ENCODE results near the gene GALR1. TPM values are rescaled to one million over a fixed set of nuclear protein-coding genes. Genes with fewer than 3 reads are reported as not detected.

The GALR1 gene
- total and polyA plus RNA-seq, 2 experiments from 2014 or later, result not detected

DNA sequence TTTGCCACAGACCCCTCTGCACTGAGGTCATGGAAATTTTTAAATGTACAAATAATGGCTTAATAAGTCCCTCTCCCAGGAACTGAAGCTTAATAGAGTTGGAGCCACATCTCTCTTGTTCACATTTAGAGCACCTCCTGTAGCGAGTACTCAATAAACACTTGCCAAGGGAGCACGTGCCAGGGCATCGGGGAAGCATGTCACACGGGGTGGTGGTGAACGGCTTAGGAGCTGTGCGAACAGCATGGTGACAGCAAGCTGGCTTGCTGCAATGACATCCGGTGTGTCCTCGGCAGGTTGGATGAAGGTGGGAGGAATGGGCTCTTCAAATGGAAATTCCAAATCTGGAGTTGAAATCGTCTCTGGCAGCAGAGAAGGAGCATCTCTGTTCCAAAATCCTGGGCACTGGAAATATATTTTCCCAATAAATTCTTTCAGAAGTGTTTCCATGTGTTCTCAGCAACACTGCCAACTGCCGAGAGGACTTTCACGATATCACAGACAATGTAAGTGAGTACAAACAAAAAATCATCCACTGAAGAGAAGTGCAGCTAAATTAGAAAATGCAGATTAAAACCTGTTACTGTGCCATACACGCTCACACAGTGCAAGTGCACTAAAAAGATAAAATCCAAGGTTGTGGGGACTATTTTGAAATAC is 74.1 kb downstream of the GALR1 start:
- DNase-seq (ENCODE audit: low read depth in 1 of 2, low spot score in 1 of 2), result no peak
- Histone ChIP-seq H3K36me3 (no peaks in the 10 kb centered on the region), H3K27me3 (no peaks in the 10 kb centered on the region), H3K4me3 (no peak overlapping the region), H3K4me1 (ENCODE audit: low read depth) (peaks cover 9% of the 10 kb centered on the region), H3K9me3 (ENCODE audit: low read depth) (no peaks in the 10 kb centered on the region), H3K27ac (no peak overlapping the region)
- TF ChIP-seq, protein P1, sequence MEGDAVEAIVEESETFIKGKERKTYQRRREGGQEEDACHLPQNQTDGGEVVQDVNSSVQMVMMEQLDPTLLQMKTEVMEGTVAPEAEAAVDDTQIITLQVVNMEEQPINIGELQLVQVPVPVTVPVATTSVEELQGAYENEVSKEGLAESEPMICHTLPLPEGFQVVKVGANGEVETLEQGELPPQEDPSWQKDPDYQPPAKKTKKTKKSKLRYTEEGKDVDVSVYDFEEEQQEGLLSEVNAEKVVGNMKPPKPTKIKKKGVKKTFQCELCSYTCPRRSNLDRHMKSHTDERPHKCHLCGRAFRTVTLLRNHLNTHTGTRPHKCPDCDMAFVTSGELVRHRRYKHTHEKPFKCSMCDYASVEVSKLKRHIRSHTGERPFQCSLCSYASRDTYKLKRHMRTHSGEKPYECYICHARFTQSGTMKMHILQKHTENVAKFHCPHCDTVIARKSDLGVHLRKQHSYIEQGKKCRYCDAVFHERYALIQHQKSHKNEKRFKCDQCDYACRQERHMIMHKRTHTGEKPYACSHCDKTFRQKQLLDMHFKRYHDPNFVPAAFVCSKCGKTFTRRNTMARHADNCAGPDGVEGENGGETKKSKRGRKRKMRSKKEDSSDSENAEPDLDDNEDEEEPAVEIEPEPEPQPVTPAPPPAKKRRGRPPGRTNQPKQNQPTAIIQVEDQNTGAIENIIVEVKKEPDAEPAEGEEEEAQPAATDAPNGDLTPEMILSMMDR (IDR thresholded peaks at IDR 0.05; ENCODE audit: low read depth, low read length), result no peak

Other genes starting within 250 kb of the GALR1 start
- gene MBP, start 117.1 kb upstream of the GALR1 start, total RNA-seq, result 0.04 and 0.42 TPM in 2 replicates
- gene MBP, start 117.1 kb upstream of the GALR1 start, polyA plus RNA-seq, result 0.32 TPM in 1 of 2 replicates, not detected in the other

All from cardiac muscle cell (in vitro differentiated cells and primary cell).